Right lobe of liver (tissue), 6 donors: ENCODE results near the gene SLC38A10. TPM values are rescaled to one million over a fixed set of nuclear protein-coding genes. Genes with fewer than 3 reads are reported as not detected.

ENCODE experiments used
- ATAC-seq, 4 donors: fragments of 200-7000 bp; cut with Tn5 transposase; one replicate each; pipeline ENCODE4 v1.9.1; 2020; ENCODE audit warnings: mild to moderate bottlenecking in 4 of 4, moderate library complexity in 4 of 4
- DNase-seq, 3 donors: peaks; one replicate each; pipeline ENCODE4 v3.0.0-alpha.2; 2020
- H3K27ac ChIP-seq, 3 donors: fragments of 200-600 bp; one replicate each; pipeline ENCODE4 v1.8.0; 2022
- H3K27me3 ChIP-seq, 2 donors: fragments of 200-600 bp; one replicate each; pipeline ENCODE4 v1.8.0; 2022
- H3K36me3 ChIP-seq, 4 donors: fragments of 200-600 bp; sonication (generic) in 1 of 4; one replicate each; pipeline versions ENCODE4 v1.5.1 to v1.8.0; 2017 to 2022; ENCODE audit warnings: control low read depth in 1 of 4
- H3K4me1 ChIP-seq, 4 donors: fragments of 200-600 bp; sonication (generic) in 1 of 4; one replicate each; pipeline versions ENCODE4 v1.5.1 to v1.8.0; 2017 to 2022; ENCODE audit warnings: control low read depth in 1 of 4
- H3K4me3 ChIP-seq, 3 donors: fragments of 200-600 bp; one replicate each; pipeline ENCODE4 v1.8.0; 2022
- H3K9me3 ChIP-seq, 4 donors: fragments of 200-600 bp; sonication (generic) in 1 of 4; one replicate each; pipeline versions ENCODE4 v1.5.1 to v1.8.0; 2017 to 2022; ENCODE audit warnings: control low read depth in 1 of 4
- CTCF ChIP-seq, 4 donors: fragments of 200-600 bp in 3 of 4; fragments of 450-650 bp in 1 of 4; IDR thresholded peaks; one replicate each; pipeline versions ENCODE4 v1.5.1 to v1.8.0; 2016 to 2022; ENCODE audit warnings: antibody characterized with exemption in 4 of 4, mild to moderate bottlenecking in 2 of 4
- POLR2A ChIP-seq: fragments of 450-650 bp; IDR thresholded peaks from one replicate; pipeline ENCODE4 v1.6.1; 2017; ENCODE audit warnings: antibody characterized with exemption, mild to moderate bottlenecking
- WGBS: methylation state at CpG from one replicate; pipeline ENCODE4 v1.1.6; 2018; ENCODE audit warnings: low coverage, low lambda C conversion rate; ENCODE audit not compliant: insufficient coverage; ENCODE audit errors: missing lambda C conversion rate; 5-methylcytosine and 5-hydroxymethylcytosine counted together
- intact Hi-C, 2 donors: fragments of 100-400 bp; cut with DNase I; formaldehyde crosslinking; loops; one replicate each; pipeline versions ENCODE4 v1.11.2 to v1.14.1; 2022
- total RNA-seq, 6 experiments: library from RNA; depleted of rRNA in 2 of 6; stranded (reverse); fragments of >200 nt in 2 of 6; fragmentation: NEBNext Ultra II Directional in 3 of 6; extraction: Animal tissue kit (Norgen Biotek cat#: 25700) in 3 of 6; gene quantifications; one replicate each; pipeline versions ENCODE4 v1.1.0 to v1.2.4, GENCODE V29; 2016 to 2023
- donor health status: DM: no; HTN: yes; CAD: no.
- donor health status: DM: no; HTN: no; CAD: no.
- donor health status: DM: no; HTN: no; CAD: no.
- donor health status: DM: no; HTN: yes; CAD: no.
- donor health status: DM: no; HTN: yes; CAD: no.

The SLC38A10 gene
- total RNA-seq, 6 experiments from 2014 or later: 60.9 to 104 (median 86.1) TPM

GRCh38 chr17:81307636-81308560 lies 12.8 kb upstream of the SLC38A10 start:
- DNase-seq (no peak), ATAC-seq (no peak)
- H3K36me3 ChIP-seq: no peaks in the 10 kb centered on the region
- peak overlapping the region in 2 of 3 donors; percentile 93 to 97 for H3K27ac ChIP-seq
- H3K27me3 ChIP-seq: no peaks in the 10 kb centered on the region
- WGBS: 86% methylated on average over 16 of the region's 19 CpGs
- intact Hi-C loops: no loop called here
- H3K4me3 ChIP-seq: peak overlapping the region in 2 of 3 donors; percentile 48 to 64
- no peak for TF ChIP-seq CTCF (IDR thresholded peaks at IDR 0.05)
- TF ChIP-seq POLR2A: no peak
- H3K4me1 ChIP-seq: peaks cover 0 to 29% (median 9%) of the 10 kb centered on the region in 4 donors
- H3K9me3 ChIP-seq: no peaks in the 10 kb centered on the region

GRCh38 chr17:81306898-81307510 lies 11.9 kb upstream of the SLC38A10 start:
- DNase-seq (peak in 1 of 3 donors; percentile 57), ATAC-seq (no peak)
- Histone ChIP-seq H3K36me3 (no peaks in the 10 kb centered on the region), H3K4me1 (peaks cover 0 to 29% (median 9%) of the 10 kb centered on the region in 4 donors), H3K4me3 (no peak overlapping the region), H3K27me3 (no peaks in the 10 kb centered on the region), H3K27ac (no peak overlapping the region), H3K9me3 (no peaks in the 10 kb centered on the region)
- no peak for TF ChIP-seq CTCF (IDR thresholded peaks at IDR 0.05)
- no peak for TF ChIP-seq POLR2A
- WGBS: 81% methylated on average over 8 of the region's 17 CpGs
- intact Hi-C loops: no loop called here

- no peak for DNase-seq
- no peak for ATAC-seq
Observed at GRCh38 chr17:81306491-81306890, 11.4 kb upstream of the SLC38A10 start.

More at GRCh38 chr17:81306491-81306890, 11.4 kb upstream of the SLC38A10 start:
- Histone ChIP-seq H3K27ac (no peak overlapping the region), H3K27me3 (no peaks in the 10 kb centered on the region), H3K36me3 (no peaks in the 10 kb centered on the region), H3K9me3 (no peaks in the 10 kb centered on the region), H3K4me3 (no peak overlapping the region), H3K4me1 (peaks cover 0 to 29% (median 9%) of the 10 kb centered on the region in 4 donors)
- intact Hi-C loops: no loop called here
- no peak for TF ChIP-seq POLR2A
- no peak for TF ChIP-seq CTCF (IDR thresholded peaks at IDR 0.05)
- no CpG with 5 or more reads among the region's 7 CpGs for WGBS
